ENCODE data around the gene SH3PXD2A. TPM values are rescaled to one million over a fixed set of nuclear protein-coding genes. Genes with fewer than 3 reads are reported as not detected.

The SH3PXD2A gene
- total RNA-seq, 4 donors from 2014 or later = 35.0 to 54.8 (median 45.4) TPM

GRCh38 chr10:103554488-103555324 is 300.7 kb downstream of the SH3PXD2A start:
- DNase-seq (ENCODE audit: low spot score in 2 of 2) = no peak
- no peak for TF ChIP-seq POLR2A (IDR thresholded peaks at IDR 0.05)
- TF ChIP-seq CTCF (IDR thresholded peaks at IDR 0.05) = no peak
- no peak overlapping the region for H3K4me3 ChIP-seq (ENCODE audit: low read depth, poor library complexity, severe bottlenecking)
- intact Hi-C loops (cut with DNase I; ENCODE audit: low total_unique reads) = no loop called here
- 9 to 10% methylated on average over 11 to 12 of the region's 44 CpGs for WGBS, 2 donors

GRCh38 chr10:103553743-103554487 is 301.5 kb downstream of the SH3PXD2A start:
- TF ChIP-seq POLR2A (IDR thresholded peaks at IDR 0.05) (no peak), CTCF (IDR thresholded peaks at IDR 0.05) (no peak)
- DNase-seq (ENCODE audit: low spot score in 2 of 2) = no peak
- intact Hi-C loops (cut with DNase I; ENCODE audit: low total_unique reads) = no loop called here
- 86 to 89% methylated on average over 8 of the region's 8 CpGs for WGBS, 2 donors
- H3K4me3 ChIP-seq (ENCODE audit: low read depth, poor library complexity, severe bottlenecking) = no peak overlapping the region

GRCh38 chr10:103552856-103553742 is 302.3 kb downstream of the SH3PXD2A start:
- intact Hi-C loops (cut with DNase I; ENCODE audit: low total_unique reads) = no loop called here
- TF ChIP-seq CTCF (IDR thresholded peaks at IDR 0.05) (no peak), POLR2A (IDR thresholded peaks at IDR 0.05) (no peak)
- DNase-seq (ENCODE audit: low spot score in 2 of 2) = no peak
- WGBS, 2 donors = 88 to 89% methylated on average over 20 of the region's 20 CpGs
- H3K4me3 ChIP-seq (ENCODE audit: low read depth, poor library complexity, severe bottlenecking) = no peak overlapping the region

GRCh38 chr10:103551619-103552602 is 303.5 kb downstream of the SH3PXD2A start:
- intact Hi-C loops (cut with DNase I; ENCODE audit: low total_unique reads) = no loop called here
- TF ChIP-seq POLR2A (IDR thresholded peaks at IDR 0.05) (no peak), CTCF (IDR thresholded peaks at IDR 0.05) (no peak)
- DNase-seq (ENCODE audit: low spot score in 2 of 2) = no peak
- 58 to 67% methylated on average over 10 of the region's 10 CpGs for WGBS, 2 donors
- no peak overlapping the region for H3K4me3 ChIP-seq (ENCODE audit: low read depth, poor library complexity, severe bottlenecking)

- TF ChIP-seq POLR2A (IDR thresholded peaks at IDR 0.05) (no peak), CTCF (IDR thresholded peaks at IDR 0.05) (no peak)
- intact Hi-C loops (cut with DNase I; ENCODE audit: low total_unique reads) = no loop called here
- no peak overlapping the region for H3K4me3 ChIP-seq (ENCODE audit: low read depth, poor library complexity, severe bottlenecking)
- no peak for DNase-seq (ENCODE audit: low spot score in 2 of 2)
- 92 to 95% methylated on average over 1 of the region's 1 CpG for WGBS, 2 donors
These were observed 305.1 kb downstream of the SH3PXD2A start for GRCh38 chr10:103550229-103550628.
